ENCODE data around the gene DDA1. TPM values are rescaled to one million over a fixed set of nuclear protein-coding genes. Genes with fewer than 3 reads are reported as not detected.
"Not testable (repeated sequence)": the region's sequence is repeated elsewhere in the genome, so short reads cannot be mapped to it uniquely, and the experiment has no call there.

Gene DDA1
- total RNA-seq, 1 donor from 2014 or later = 37.9 TPM

DNA sequence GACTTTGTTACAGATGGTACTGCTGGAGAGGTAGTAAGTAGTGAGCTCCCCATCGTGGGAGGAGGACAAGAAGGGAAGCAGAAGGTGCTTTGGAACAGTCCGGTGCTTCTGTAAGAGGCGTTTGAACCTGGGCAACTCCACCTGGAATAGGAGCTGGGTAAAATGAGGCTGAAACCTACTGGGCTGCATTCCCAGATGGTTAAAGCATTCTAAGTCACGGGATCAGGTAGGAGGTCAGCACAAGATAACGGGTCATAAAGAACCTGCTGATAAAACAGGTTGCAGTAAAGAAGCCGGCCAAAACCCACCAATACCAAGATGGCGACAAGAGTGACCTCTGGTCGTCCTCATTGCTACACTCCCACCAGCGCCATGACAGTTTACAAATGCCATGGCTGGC, 22.6 kb upstream of the DDA1 start:
- DNase-seq (ENCODE audit: low spot score) = no peak

DNA sequence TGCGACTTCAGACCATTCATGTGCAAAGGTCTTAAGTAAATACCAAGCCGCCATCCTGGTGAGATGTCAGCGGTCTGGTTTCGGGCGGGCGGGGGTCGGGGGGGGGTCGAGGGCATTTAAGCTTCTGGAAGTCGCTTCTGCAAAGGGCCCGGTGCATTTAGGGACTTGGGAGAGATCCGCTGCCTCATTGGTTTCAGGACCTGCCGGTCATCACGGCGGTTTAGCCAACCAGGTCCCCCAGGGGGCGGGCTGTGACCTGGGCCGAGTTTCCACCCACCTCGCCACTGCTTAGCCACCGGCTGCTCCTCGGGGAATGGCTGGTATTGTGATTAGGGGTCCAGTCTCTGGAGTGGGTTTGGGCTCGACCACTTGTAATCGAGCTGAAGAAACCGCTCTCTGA, 19.9 kb upstream of the DDA1 start:
- peak; percentile 59 for DNase-seq (ENCODE audit: low spot score)

DNA sequence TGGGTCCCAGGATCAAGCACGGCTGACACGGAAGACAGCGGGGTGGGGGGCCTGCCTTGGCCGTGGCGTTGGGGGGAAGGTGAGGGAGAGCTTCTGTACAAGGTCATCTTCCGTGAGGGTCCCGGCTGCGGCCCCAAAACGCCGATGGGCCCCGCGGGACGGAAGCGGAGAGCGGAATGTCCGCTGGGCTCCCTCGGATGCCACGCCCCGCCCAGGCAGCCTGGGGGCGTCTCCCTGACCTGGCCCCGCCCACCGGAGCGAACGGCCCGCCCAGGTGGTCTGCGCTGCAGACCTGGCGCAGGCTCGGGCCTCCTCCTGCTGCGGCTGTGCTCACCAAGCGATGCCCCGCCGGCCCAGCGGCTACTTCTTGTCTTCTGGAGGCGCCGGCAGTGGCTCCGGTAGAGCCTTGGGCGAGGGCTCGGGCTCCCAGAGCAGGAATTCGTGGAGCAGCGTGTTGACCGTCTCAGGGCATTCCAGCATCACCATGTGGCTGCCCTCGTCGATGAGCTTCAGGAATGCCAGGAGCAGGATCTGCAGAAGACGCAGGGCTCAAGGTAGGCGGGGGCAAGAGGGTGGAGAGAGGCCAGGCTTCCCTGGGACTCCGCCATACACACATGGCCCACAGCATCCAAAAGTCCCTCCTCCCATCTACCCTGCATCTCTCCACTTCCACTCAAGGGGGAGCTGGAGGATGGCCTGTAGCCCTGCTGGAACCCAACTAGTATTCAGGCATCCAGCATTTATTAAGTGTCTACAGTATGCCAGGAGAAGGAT, 16.9 kb upstream of the DDA1 start:
- peak; percentile 80 for DNase-seq (ENCODE audit: low spot score)

DNA sequence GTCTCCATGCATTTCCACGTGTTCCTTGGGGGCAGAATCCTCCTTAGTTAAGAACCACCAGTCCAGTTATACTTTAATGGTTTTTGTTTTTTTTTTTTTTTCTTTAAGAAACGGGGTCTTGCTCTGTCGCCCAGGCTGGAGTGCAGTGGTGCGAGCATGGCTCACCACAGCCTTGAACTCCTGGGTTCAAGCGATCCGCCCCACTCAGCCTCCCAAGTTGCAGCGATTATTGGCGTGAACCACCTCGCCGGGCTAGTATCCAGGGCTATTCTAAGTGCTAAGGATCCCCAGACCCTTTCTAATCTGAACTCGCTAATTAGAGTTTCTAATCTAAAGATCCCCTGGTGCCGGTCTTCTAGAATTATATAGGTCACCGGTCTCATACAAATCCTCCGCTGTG, 15.8 kb upstream of the DDA1 start:
- DNase-seq (ENCODE audit: low spot score) = no peak

DNA sequence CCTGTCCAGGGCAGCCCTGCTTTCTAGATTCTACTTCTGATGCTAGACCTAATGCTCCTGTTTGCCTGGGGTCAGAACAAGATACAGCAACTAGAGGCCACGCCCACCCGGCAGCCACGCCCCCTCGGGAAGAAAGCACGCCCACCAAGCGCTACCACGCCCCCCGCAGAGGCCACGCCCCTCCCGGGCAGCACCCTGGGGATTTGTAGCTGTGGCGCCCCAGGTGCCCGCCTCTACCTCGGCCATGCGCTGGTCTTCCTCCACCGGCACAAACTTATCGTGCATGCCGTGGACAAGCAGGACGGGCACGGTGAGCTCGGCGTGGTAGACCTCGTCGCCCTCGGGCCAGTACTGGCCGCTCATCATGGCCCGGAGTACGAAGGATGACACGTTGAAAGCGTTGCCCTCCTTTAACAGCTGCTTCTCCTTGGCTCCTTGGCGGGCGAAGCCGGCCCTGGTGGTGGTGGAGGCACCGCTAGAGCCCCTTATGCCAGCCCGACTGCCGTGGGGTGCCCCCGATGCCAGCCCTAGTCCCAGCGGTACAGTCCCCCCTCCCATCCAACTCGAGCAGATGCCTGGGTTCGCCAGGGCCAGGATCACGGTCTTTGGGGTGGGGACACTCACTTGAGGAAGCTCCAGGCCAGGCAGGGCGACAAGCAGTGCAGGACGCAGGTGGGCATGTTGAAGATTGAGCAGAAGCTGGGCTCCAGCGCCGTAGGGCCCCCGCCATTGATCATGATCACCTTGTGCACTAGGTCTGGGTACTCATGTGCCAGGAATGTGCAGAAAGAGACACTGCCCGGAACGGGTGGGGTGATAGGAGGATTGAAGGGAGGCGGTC, 15.1 kb upstream of the DDA1 start:
- DNase-seq (ENCODE audit: low spot score) = no peak

DNA sequence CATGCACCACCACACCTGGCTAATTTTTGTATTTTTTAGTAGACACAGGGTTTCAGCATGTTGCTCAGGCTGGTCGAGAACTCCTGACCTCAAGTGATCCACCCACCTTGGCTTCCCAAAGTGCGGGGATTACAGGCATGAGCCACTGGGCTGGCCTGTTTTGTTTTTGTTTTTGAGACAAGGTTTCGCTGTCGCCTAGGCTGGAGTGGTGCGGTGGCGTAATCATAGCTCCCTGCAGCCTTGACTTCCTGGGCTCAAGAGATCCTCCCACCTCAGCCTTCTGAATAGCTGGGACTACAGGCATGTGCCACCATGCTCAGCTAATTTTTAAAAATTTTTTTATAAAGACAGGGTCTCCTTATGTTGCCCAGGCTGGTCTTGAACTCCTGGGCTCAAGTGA, 13.8 kb upstream of the DDA1 start:
- DNase-seq (ENCODE audit: low spot score) = not testable (repeated sequence)

DNA sequence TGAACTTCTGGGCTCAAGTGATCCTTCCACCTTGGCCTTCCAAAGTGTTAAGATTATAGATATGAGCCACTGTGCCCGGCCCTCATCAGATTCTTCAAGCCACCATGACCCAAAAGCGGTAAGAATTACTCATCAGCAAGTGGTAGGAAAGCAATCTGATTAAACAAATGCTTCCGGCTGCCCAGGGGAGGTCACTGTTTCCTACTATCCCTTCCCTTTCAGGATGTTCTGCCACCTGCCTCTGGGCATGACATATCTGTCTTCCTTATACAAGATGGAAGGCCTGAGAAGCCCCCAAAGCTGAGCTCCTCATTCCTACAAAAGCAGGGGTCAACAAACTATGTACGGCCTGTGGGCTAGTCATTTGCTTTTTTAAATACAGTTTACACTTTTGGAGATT, 13.1 kb upstream of the DDA1 start:
- no peak for DNase-seq (ENCODE audit: low spot score)

DNA sequence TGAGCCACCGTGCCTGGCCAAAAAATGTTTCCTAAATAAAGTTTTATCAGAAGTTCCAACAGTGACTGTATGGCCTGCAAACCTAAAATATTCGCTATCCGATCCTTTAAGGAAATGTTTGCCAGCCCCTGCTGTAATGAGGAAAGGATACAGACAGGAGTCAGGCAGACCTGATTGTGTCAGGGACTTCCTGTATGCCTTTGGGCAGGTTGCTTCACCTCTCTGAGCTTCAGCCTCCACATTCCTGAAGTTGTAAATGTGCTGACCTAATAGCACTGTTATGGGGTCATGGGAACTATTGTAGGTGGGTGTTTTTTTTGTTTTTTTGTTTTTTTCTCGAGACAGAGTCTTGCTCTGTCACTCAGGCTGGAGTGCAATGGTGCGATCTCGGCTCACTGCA, 12.4 kb upstream of the DDA1 start:
- no peak for DNase-seq (ENCODE audit: low spot score)

DNA sequence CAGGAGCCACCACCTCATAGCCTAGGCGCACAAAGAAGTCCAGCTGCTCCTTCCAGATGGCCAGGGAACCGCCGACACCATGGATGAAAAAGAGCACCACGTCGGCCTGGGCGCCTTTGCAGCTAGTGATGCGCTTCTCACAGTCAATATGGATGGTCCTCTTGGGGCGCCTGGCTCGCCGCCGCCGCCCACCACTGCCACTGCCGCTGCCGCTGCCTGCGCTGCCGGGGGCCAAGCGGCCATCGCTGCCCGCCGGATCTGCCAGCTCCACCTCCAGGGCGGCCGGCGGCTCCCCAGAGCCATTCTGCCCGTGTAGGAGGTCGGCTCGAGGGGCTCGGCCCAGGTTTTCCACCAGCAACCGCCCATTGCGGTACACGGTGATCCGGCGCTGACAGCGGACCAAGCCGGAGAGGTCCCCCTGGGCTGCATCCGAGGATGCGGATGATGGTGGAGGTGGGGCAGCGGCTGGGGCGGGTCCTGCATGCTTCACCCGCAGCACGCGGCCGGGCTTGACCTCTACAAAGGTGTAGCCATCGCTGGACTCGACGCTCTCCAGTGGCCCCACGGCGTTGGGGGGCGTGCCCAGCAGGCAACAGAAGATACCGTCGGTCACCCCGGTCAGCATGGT, 8.3 kb upstream of the DDA1 start:
- DNase-seq (ENCODE audit: low spot score) = no peak

DNA sequence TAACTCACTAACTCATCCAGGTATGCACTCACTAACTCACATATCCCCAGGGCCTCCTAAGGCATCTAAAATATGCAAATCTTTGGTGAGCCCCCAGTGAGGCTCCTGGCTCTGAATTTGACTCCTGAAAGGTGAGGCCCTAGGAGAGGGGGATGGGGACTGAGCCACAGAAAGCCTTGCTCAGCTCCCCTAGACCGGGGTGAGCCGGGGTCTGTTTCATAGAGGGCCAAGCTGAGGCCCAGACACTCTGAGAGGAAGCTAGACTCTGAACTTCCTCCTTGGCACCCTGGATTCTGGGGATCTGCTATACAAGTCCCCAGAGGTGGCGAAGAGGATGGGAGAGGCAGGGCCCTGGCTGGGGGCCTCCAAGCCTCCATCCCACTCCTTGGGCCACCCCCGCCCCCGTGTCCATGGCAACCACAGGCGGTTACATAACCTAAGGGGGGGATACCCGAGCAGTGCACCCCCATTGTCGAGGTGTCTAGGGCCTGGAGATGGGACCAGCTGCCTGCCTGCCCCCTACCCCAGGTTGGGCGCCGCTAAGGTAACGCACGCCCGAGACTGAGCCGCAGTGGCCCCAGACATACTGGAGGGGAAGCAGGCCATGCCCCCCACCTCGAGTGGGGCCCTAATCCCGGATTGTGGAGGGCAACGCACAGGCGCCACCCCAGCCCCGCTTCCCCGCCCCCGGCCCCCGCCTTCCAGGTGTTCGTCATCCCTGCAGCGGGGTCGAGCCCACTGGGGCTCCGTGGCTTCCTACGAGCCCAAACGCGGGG, 6.8 kb upstream of the DDA1 start:
- no peak for DNase-seq (ENCODE audit: low spot score)

DNA sequence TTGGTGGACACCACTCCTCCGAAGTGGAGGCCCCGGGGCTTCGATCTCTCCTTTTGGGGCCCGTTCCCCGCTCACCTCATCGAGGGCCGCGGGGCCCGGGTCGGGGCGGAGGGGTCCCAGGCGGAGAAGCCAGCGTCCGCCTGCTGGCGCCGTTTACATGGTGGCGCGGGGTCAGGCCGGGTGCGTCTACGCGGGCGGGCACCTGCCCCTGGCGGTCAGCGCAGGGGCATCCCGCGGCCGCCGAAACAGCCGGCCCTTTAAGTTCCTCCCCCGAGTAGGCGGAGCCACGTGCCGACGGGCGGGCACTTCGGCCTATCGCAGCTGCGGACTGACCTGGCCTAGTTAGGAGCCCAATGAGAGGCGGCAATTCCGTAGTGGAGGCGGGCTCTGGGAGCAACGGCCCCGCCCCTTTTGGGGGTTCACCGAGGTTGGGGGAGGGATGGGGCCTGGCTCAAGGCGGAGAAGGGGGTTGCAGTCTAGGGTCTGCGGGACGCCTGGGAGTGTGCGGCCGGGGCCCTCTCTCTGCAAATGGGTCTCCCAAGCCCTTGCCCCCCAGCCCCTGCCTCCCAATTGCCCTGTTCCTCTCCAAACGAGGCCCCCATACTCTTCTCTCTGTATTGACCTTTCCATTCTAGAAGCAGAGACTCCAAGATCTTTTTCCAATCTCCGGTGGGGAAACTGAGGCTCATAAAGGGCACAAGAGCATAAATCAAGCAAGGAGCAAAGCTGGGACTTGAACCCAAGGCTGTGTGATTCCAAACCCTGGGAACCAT, 6.0 kb upstream of the DDA1 start, which contains the start of gene ABHD8:
TSS of gene ABHD8 (minus strand) at position 259 of the 773 bp plus-strand sequence. CDS start 1,809 bp downstream, outside the sequence.
- DNase-seq (ENCODE audit: low spot score) = peak; percentile 96

DNA sequence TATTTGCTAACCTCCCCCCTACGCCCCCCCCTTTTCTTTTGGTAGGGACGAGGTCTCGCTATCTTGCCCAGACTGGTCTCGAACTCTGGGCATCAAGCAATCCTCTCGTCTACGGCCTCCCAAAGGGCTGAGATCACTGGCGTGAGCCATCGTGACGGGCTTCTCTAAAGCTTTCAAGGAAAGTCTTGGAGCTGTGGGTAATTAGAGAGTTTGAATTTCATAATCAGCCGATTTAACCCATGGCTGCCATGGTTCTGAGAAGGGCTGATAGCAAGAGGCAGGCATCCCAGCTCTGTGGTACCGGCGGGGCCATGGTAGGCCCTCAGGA, 5.5 kb upstream of the DDA1 start:
- no peak for DNase-seq (ENCODE audit: low spot score)

DNA sequence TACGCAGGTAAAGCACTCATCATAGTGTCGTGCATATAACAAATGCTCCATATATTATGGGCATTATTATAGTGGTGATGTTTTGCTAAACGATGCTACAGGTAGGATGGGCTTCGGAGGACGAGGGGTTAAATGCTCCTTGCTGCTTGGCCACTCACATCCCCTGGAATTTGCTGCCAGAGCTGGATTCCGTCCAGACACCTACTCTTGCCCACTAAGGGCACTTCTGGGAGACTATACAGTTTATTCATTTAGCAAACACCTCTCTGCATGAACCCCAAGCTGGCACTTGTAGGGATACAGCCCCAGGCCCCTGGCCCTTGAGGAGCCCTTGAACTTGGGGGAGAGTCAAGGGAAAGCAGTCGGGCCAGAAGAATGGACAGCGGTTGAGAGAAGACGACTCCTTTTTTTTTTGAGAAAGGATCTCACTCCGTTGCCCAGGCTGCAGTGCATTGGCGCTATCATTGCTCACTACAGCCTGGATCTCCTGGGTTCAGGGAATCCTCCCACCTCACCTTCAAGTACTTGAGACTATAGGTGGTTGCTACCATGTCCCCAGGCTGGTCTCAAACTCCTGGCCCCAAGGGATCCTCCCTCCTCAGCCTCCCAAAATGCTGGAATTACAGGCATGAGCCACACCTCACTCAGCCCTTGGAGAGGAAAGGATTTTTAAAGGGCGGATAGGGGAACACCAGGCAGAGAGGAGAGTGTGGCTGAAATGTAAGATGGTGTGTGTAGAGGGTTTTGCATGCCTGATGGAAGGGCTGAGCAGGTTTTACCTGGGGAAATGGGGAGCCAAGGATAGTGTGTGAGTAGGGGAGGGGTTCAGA, 4.8 kb upstream of the DDA1 start:
- no peak for DNase-seq (ENCODE audit: low spot score)

DNA sequence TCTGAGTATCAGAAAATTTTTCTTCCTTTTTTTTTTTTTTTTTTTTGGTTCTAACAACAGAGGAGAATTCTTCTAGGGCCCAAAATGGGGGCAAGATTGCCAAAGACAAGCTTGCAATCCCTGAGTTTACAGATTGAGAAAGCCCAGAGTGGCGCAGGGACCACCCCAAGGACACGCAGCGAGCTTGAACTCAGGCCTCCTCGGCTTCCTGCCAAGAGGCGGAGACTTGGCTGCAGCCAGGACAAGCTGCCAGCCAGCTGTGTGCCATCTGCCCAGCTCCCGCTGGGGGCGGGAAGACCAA, 4.2 kb upstream of the DDA1 start:
- no peak for DNase-seq (ENCODE audit: low spot score)

DNA sequence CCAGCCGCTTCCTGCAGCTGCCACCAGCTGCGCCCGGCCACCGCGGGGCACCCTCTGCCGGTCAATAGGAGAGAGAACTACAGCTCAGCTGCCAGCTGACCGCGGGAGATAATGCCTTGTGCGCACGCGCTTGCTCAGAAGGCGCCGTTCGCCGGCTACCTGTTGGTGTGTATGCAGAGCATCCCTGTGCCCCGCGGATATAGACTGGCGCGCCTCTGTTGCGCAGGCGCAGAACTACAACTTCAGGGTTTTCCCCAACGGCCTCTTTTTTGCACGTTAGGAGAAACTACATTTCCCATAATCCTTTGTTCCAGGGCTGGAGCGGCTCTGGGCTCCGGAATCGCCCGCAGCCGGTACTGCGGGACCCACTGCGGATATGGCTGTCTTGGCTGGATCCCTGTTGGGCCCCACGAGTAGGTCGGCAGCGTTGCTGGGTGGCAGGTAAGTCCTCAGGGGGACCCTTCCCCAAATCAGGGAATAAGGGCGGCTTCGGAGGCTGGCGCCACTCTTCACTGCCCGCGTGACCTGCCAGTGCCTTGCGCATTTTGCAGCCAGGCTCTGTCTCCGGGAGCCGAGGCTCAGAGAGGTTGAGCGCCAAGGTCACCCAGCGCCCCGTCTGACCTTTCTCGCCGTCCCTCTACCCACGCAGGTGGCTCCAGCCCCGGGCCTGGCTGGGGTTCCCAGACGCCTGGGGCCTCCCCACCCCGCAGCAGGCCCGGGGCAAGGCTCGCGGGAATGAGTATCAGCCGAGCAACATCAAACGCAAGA, 3.7 kb upstream of the DDA1 start, which contains the start of gene MRPL34:
TSS of gene MRPL34 (plus strand) at position 356 of the 768 bp plus-strand sequence. CDS start at position 377, 21 bp downstream.
- DNase-seq (ENCODE audit: low spot score) = peak; percentile 98

DNA sequence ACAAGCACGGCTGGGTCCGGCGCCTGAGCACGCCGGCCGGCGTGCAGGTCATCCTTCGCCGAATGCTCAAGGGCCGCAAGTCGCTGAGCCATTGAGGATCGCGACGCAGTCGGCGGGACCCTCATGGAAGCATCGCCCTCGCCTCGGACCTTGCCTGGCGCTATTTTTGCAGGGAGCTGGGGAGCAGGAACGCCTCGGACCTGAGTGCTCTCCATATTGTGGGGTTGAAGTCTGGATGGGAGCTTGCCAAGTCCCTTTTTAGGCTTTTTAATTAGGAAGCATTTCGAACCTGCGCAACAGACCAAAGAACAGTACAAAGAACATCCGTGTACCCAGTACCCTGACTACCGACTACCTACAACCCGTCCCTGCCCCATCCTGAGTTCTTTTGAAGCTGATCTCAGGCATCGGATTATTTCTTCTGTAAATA, 3.1 kb upstream of the DDA1 start:
- no peak for DNase-seq (ENCODE audit: low spot score)

DNA sequence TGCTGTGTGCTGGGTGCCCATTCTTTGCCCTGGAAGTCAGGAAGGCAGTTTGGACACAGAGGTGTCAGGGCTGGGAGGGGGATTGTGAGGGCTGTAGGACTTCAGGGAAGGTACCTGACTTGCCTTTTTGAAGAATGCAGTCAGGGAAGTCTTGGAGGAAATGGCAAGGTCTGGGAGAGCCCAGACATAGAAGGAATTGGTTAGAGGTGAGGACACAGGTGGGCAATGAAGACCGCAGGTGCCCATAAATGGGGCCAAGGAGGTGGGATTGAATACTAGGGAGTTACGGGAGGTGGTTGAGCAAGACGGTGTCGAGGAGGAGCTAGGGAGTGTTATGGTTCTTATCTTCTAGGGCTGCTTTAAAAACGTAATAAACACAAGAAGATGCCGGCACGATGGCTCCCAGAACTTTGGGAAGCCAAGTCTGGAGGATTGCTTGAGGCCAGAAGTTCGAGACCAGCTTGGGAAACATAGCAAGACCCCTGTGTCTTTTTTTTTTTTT, 1.4 kb upstream of the DDA1 start:
- DNase-seq (ENCODE audit: low spot score) = no peak

DNA sequence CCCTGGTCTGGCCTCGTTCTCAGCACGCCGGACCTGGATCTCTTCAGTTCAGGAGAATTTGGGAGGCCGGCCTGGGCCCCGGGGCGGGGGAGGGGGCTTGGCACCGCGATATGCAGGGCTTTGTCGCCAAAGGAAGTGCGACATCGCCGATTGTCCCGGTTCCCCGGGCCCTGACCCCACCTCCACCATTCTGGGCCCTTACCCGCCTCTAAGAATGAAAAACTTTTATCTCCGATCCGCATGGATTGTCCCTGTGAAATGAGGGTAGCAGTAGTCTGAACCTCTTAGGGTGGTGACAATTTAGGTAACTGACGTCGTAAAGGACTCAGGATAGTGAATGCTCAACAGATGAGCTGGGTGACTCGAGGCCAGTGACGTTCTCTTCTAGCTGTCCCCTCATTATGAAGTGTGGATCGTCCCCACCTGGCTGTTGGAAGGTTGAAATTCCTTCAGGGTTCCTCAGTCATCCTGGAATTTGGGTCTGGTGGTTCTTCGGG, 650 bp downstream of the DDA1 start:
- no peak for DNase-seq (ENCODE audit: low spot score)
